Heart left ventricle (tissue), 13 donors: ENCODE data around the gene INTS13.

ENCODE experiments used
- CTCF ChIP-seq, 12 donors: fragments of 200-600 bp; sonication (generic) in 4 of 12; IDR thresholded peaks; one replicate each; pipeline versions ENCODE4 v1.5.0 to v1.8.0; 2018 to 2022; ENCODE audit warnings: antibody characterized with exemption in 12 of 12, mild to moderate bottlenecking in 5 of 12
- POLR2A ChIP-seq, 2 donors: fragments of 450-650 bp; IDR thresholded peaks; one replicate each; pipeline ENCODE4 v1.6.1; 2017; ENCODE audit warnings: antibody characterized with exemption in 2 of 2, mild to moderate bottlenecking in 2 of 2, moderate library complexity in 2 of 2
- donor health status: ischemic (EF 13 %, LVEDD 7.1; RV severe dilation, severe dysfunction).
- donor health status: DM: no; HTN: yes; CAD: no.
- donor health status: DM: no; HTN: no; CAD: no.
- donor health status: ischemic (EF 25% LVEDD 6.9; RV normal size, moderate dysfunction).
- donor health status: ischemic (EF 25% LVEDD 5.7; RV mildly dilated, moderate dysfunction).
- donor health status: ischemic (EF 35%, LVEDD 5.7; RV mildly dilated, moderate dysfunction).
- donor health status: nonischemic (EF 11% LVEDD 7.7; RV severe dilation, severe dysfunction).
- donor health status: DM: yes; HTN: yes; CAD: no.
- donor health status: PGD.
- donor health status: ischemic (EF 29% LVEDD 5.4; RV normal size, mild dysfunction).
- donor health status: nonischemic (EF 23%, LVEDD 6.1; RV moderate dilation, normal function).

GRCh38 chr12:26937443-26937862 lies 328 bp downstream of the INTS13 start:
- no peak for TF ChIP-seq CTCF (IDR thresholded peaks at IDR 0.05)
- no peak for TF ChIP-seq POLR2A (IDR thresholded peaks at IDR 0.05)
